GM13976 (cell line): ENCODE results near the gene CACTIN.

Source experiments
- DNase-seq: peaks from one replicate; pipeline ENCODE4 v3.0.0; 2012; ENCODE audit warnings: low spot score
- CTCF ChIP-seq: IDR thresholded peaks from 2 replicates; pipeline ENCODE4 v1.5.1; 2012; ENCODE audit warnings: borderline replicate concordance, mild to moderate bottlenecking; ENCODE audit not compliant: insufficient read depth; ENCODE audit errors: extremely low read depth, missing control alignments, control extremely low read depth
- in situ Hi-C: fragments of 300-500 bp; cut with MboI; formaldehyde crosslinking; loops from one replicate; pipeline ENCODE4 v1.12.0; 2022; ENCODE audit warnings: low sequenced_read_pairs, mixed read lengths, inconsistent platforms; ENCODE audit not compliant: unreplicated experiment

The CACTIN gene

GRCh38 chr19:3605361-3605760, 21.2 kb downstream of the CACTIN start:
- TF ChIP-seq CTCF: no peak
- DNase-seq: no peak
- in situ Hi-C loops: no loop called here

DNA sequence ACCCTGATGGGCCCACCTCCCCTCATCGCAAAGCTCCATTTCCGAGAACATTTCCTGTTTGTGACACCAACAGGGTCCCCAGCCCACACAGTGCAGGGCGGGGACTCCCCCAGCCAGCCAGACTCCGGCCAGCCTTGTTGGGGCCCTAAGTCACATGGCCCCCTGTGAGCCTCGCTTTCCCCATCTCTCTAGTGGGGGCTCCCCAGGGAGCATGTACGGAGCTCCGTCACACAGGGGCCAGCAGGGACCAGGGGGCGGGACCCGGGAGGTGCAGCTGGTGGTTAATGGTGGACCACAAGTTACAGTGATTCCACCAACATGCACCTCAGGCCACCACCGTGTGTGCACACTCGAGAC, 21.6 kb downstream of the CACTIN start:
- in situ Hi-C loops: no loop called here
- DNase-seq: peak; percentile 82
- no peak for TF ChIP-seq CTCF

DNA sequence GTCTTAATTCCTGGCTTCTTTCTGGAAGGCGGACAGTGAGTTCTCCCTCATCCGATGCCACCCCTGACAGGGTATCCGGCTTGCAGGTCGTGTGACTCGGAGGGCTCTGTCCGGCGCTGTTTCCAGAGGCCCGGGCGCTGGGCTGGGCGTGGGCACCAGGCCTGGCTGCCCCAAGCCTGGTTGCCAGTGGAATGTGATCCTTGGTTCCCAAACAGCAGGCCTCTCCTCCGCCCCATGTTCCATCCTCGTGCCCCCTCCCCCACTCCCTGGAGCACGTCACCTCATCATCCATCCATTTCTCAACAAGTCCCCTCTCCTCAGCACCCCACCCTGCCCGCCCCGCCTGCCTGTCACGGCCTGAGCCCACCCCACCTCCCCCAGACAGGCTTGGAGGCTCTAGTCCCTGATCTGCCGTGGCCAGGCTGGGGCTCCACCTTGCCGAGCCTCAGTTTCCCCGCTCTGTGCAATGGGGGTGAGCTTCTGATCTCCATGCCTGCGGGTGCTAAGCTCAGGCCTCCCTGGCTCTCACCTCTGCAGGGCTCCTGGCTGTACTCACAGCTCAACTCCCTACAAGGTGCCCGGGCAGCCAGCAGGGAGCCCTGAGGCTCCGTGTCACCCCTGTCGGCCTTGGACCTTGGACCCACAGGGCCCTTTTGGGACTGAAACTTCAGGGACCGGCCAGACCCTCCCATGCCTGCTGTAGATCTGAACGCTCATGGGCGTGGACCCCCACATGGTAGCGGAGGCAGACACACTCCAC, 22.2 kb downstream of the CACTIN start:
- in situ Hi-C loops: no loop called here
- DNase-seq: no peak
- TF ChIP-seq CTCF: no peak

DNA sequence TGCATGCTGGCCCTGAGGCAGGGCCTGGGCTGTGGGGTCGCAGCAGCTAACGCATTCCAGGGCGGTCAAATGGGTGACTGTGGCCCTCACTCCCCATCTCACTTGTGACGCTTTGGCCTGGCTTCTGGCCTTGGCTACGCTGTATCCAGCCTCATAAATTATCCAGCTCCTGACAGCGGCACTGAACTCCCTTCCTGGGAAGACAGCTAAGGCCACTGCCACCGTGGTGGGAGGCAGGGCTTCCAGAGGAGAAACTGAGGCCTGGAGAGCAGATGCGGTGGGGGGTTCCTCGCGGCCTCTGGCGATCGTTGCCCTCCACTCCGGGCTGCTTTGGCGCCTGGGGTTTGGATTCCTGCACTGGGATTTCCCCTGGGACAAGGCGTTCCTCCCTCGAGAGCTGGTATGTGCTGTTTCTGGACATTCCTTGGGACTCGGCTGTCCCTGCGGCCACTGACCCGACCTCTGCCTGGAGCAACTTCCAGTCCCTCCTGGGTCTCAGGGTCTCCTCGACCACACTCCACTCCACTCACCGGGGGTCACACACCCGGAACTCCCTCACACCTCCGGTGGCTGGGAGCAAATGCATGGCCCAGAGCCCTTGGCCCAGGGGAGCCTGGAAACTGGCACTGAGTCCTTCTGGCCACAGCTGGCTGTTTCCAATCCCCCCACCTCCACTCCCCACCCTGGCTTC, 23.3 kb downstream of the CACTIN start:
- in situ Hi-C loops: no loop called here
- no peak for TF ChIP-seq CTCF
- no peak for DNase-seq

- no peak for TF ChIP-seq CTCF
- no peak for DNase-seq
- in situ Hi-C loops: no loop called here
Observed at GRCh38 chr19:3601021-3601420, 25.6 kb downstream of the CACTIN start.

DNA sequence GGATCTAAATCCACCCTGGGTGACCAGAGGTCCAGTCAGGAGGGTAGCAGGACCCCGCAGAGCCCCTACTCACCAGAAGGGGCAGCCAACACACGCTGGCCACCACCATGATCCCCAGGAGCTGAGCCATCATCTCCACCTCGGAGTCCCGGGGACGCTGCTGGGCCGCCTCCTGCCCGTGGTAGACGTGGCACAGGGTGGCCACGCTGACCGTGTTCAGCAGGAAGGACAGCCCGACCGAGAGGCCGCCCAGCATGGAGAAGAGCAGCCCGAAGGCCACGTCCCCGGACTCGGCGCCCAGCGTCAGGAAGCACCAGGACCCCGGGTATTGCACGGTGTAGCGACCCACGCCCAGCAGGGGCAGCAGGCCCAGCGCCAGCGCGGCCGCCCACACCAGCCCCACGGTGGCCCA, 26.8 kb downstream of the CACTIN start:
- no peak for DNase-seq
- TF ChIP-seq CTCF: no peak
- in situ Hi-C loops: no loop called here
